SIG-M5 (cell line): ENCODE measurements around the gene GJD3.

Source experiments
- DNase-seq: peaks from one replicate; lab custom pipeline; 2025; lab: John Stamatoyannopoulos, UW

GJD3 gene

DNA sequence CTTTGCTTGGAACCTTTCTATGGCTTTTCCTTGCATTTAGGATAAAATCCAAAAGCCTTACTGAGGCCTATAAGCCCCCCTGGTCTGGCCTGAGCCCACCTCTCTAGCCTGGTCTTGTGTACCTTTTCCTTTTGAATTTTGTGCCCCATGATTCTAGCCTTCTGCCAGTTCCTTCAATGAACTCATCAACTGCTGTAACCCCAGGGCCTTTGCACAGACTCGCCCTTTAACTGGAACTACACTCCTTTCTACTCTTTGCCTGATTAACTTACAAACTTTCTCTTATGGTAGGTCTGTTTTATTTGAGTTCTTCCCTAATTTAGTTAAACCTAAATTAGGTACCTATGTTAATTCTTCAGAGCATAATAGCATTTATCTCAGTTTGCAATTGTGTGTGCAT lies 24.2 kb downstream of the GJD3 start:
- DNase-seq: no peak

DNA sequence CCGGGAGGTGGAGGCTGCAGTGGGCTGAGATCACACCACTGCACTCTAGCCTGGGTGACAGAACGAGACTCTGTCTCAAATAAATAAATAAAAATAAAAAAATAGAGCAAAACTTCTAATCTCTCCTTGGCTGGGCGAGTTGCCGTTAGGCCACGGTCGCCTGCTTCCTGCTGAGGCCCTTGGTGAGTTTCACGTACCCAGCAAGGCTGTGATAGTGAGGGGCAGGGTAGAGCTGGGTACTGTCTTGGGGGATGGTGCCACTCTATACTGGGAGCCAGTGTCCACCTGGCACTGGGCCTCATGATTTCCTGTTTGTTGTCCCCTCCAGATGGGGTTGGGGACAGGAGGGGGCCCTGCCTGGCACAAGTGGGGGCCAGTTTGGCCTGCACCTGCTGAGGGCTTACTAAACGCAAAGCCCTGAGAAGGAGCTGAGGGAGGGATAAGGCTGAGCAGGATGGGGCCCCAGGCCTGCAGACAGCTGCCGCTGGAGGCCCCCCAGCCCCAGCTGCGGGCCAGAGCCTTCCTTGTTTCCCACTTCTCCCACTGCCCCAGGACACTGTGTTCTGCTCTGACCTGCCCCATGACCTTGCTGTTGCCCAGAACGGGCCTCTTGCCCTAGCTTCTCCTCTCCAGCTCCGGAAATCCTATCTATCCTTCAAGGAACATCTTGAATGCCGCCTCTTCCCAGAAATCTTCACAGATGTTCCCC lies 25.4 kb downstream of the GJD3 start:
- no peak for DNase-seq

DNA sequence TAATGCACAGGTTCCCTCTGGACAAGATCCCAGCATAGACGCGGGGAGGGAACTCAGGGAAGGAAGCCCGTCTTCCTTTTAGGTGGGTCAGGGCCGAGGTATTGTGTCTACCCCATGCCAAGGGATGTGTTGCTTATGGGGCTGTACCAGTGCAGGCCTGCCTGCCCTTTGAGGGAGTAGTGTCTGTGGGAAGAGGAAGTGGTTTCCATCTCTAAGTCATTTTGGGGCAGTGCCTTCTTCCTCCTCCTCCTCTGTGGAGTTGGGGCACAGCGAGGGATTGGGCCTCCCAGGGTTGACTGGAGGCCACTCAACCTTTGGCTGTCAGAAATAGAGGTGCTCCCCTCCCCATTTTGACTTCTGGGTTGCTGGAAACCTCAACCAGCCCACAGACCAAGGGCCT lies 26.5 kb downstream of the GJD3 start:
- DNase-seq: no peak

DNA sequence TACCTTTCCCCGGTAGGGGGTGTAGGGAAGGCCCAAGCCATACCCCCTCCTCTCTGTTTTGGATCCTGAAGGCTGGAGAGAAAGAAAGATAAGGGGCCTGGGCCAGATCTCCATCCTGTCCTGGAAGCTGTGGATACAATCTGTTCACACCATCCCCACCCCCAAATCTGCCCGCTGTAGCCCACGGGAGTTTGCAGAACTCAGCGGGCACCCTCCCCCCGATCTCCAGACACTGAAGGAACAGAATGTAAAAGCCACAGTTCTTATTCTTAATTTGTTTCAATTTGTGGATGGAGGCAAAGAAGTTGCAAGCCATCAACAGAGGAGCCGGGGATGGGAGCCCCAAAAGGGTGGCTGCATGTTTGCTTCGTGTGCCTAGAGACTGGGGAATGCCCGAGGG lies 27.2 kb downstream of the GJD3 start:
- no peak for DNase-seq

DNA sequence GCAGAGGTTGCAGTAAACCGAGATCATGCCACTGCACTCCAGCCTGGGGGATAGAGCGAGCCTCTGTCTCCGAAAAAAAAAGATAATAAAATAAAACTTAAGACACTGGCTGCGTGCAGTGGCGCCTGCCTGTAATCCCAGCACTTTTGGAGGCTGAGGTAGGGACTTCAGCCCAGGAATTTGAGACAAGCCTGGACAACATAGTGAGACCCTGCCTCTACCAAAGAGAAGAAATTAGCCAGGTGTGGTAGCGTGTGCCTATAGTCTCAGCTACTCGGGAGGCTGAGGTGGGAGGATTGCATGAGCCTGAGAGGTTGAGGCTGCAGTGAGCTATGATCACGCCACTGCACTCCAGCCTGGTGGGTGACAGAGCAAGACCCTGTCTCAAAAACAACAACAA lies 28.9 kb downstream of the GJD3 start:
- DNase-seq: no peak

DNA sequence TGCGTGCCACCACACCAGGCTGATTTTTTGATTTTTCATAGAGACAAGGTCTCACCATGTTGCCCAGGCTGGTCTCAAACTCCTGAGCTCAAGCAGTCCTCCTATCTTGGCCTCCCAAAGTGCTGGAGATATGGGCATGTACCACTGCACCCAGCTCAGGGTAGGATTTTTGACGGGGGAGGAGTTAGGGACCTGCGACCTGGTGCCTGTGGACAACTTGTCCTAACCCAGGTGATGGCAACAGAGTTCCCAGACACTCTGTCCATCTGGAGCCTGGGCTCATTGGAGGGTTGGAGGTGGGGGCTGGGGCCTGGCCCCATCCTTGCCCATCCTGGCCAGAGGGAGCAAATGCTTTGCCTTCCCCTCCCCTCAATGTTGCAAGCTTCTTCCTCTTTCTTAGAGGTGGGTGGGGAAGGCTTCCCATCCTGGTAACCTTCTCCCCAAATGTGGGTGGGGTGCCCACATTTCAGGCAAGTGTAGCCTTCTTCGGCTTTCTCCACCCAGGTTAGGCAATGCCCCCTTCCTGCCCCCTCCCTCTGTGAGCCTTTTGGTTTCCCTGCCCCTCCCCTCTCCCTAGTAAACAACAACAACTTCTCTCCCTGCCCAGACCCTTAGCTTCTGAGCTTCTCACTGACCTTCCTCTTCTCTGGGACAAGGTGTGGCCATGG lies 30.6 kb downstream of the GJD3 start:
- DNase-seq: no peak

DNA sequence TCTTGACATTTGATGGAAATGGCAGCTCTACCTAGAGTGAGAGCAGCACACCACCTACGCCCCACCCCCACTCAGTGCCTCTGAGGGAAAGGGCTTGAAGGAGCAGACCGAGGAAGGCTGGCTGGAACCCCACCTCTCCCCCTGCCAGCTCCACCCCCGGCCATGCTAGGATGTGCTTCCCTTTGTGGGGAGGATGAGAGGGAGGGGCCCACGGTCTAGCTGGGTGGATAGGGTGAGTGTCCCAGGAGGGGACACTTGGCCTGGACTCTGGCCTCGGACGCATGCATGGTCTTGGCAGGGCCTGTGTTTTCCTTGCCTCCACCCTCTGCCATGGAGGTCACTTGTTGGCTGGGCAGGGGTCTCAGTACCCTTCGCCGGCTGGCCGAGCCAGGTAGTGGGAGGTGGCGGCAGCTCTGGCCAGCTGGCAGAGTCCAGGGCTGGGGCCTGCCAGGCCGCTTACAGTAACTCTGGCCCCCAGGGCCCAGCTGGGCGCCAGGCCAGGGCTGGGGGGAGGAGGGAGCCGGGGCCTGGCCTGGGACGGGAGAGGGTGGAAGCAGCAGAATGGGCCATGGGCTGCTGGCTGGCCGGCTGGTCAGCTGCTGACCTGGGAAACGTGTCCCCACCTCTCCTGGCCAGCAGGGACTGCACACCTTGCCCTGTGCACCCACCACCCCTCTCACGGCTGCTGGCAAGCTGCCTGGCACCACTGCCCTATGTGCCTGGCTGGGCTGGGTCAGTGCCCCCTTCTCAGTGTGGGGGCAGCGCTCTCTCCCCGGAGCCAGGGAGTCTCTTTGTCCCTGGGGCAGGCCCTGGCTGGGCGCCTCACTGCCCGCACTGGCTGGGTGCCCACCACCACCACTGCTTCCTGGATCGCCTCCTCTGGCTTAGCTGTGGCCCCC lies 32.5 kb downstream of the GJD3 start:
- DNase-seq: no peak

DNA sequence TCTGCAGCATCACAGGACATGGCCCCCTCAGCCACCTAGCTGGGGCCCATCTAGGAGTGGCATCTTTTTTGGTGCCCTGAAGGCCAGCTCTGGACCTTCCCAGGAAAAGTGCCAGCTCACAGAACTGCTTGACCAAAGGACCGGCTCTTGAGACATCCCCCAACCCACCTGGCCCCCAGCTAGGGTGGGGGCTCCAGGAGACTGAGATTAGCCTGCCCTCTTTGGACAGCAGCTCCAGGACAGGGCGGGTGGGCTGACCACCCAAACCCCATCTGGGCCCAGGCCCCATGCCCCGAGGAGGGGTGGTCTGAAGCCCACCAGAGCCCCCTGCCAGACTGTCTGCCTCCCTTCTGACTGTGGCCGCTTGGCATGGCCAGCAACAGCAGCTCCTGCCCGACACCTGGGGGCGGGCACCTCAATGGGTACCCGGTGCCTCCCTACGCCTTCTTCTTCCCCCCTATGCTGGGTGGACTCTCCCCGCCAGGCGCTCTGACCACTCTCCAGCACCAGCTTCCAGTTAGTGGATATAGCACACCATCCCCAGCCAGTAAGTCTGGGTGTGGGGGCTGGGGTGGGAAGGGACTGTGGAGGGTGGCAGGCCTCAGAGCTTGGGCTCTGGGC lies 33.6 kb downstream of the GJD3 start:
- no peak for DNase-seq

DNA sequence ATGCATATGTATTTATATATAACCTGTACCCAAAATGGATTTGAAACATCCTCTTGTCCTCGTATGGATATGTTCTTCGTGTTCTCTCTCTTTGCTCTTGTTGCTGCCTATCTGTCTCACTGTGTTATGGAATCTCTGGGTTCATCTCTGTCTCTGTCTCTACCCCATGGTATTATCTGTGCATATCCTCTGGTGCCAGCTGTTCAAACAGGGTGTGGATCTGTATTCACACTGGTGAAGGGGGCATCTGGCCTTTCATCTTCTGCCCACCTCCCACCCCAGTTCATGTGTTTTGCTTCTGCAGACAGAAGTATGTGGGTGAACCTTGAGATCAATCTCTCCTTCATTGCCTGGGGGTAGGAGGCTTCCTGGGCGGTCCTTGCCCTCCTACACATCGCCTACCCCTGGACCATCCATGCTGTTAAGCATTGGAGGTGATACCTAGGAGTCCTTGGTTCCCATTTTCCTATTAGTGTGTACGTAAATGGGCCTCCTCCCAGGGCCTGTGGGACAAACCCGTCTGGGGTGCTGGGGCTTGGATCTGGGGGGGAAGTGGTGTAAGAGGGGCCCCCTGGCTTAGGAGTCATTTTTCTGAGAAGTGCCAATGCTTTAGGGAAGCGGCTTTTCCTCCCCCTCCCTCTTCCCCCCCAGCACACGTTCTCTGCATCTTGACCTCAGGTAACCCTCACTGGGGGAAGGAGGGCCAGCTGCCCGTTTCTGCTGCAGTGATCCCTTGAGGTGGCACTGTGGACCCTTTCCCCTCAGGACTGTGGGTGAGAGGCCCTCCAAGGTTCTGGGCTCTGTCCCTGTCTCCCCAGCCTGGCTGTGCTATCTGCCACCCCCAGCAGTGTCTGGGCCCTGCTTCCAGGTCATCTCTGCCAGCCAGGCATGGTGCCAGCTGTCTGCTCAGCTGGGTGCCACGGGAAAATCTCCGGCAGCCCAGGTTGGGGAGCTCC lies 34.4 kb downstream of the GJD3 start:
- no peak for DNase-seq

DNA sequence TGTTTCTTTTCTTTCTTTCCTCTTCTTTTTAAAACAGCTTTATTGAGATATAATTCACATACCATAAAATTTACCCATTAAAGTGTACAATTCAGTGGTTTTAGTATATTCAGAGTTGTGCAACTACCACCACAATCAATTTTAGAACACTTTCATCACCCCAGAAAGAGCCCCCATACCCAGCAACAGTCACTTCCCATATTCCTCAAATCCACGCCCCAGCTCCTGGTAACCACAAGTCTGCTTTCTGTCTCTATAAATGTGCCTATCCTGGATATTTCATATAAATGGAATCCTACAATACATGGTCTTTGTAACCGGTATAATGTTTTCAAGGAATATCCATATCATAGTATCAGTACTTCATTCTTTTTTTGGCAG lies 36.2 kb downstream of the GJD3 start:
- no peak for DNase-seq

DNA sequence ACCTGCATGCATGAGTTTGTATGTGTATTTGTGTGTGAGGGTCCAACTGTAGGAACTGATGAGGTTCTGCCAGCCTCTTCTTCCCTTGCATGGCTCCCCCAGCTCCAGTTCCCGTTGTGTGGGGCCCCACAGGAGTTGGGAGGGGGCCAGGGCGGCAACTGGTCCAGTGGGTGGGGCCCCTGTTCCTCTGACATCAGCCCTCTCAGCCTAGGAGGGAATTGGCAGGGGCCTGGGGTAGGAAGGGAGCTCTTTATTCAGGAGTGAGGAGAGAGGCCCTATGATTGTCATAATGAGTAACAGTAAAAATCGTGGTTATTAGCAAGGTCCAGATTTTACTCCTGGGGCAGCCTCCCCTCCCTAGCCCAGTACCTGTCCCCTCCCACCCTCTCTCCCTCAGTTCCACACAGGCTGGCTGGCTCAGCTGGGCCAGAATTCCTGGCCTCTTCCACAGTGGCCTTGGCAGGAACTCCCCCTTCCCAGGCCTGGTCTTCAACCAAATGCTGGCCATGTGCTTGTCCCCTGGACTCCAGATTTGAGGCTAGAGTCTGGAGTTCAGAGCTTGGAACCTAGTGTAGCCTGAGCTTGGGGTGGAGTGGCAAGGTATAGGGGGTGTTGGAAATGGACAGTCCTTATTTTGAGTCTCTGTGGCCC lies 36.7 kb downstream of the GJD3 start:
- DNase-seq: no peak

DNA sequence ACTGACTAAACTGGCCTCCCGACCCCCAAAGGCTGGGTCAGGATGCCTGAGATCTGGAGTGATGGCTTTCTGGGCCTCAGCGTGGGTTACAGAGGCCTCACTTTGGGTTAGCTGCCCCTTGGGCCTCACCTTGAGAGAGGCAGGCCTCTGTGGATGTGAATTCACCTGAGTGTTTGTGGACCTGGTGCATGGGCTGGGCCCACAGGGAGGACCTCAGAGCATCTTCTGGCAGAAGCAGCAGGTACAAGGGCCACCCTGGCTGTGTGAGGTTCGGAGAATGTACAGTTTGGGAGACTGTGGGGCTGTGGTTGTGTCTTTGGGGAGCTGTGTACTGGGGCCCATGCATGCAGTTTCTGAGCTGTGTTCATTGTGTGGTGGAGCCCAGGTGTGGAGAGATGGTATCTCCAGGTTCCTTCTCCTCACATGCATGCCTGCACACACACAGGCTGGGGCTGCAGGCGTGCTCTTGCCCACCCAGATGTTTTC lies 37.2 kb downstream of the GJD3 start:
- DNase-seq: no peak

DNA sequence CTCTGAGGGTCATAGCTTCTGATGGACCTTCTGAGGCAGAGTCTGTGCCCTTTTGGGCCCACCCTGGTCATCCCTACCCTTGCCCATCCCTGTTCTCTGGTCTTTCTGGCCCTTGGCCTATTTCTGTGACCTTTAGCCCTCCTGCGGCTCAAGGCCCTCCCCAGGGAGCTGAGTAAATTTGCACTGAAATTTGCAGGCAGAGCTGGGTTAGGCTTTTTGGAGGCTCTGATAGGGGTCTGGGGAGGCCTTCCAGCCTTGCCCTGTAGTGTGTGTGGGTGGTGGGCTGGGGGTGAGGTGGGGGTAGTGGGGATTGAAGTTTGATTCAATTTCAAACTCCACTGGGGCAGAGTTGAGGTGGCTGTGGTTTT lies 37.7 kb downstream of the GJD3 start:
- DNase-seq: no peak

DNA sequence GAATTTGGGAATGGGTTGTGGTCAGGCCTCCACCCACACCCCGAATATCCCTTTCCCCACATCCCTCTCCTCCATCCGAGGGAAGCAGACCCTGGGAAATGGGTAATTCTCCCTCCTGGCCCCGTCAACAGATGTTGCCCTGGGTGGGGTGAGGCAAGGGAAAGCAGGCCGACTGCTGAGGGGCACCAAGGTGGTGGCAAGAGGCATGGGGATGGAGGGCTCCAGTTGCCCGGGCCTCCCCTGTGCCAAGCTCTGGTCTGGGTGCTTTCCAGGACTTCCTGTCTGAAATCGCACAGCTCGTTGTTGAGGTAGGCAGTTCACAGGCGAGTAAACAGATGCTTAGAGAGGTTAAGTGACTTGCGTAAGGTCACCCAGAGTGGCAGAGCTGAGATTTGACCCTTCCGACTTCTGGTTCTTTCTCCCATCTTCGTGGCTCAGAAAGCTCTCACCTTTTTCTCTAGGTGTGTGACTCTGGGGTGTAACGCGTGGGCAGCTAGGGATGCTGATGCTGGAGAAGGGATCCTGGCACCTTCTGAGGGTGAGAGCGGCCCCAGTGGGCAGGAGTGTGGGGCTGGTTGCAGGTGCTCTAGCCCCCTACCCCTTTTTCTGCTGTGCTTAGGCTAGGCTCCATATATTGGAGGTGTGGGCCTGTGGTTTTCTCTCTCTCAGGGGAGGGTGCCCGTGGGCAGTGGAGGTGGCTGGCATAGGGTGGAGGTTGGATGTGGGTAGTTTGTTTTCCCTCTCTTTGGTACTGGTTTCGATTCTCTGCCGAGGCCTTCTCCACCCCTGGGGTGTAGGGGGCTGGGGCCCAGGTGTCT lies 38.3 kb downstream of the GJD3 start:
- DNase-seq: no peak

DNA sequence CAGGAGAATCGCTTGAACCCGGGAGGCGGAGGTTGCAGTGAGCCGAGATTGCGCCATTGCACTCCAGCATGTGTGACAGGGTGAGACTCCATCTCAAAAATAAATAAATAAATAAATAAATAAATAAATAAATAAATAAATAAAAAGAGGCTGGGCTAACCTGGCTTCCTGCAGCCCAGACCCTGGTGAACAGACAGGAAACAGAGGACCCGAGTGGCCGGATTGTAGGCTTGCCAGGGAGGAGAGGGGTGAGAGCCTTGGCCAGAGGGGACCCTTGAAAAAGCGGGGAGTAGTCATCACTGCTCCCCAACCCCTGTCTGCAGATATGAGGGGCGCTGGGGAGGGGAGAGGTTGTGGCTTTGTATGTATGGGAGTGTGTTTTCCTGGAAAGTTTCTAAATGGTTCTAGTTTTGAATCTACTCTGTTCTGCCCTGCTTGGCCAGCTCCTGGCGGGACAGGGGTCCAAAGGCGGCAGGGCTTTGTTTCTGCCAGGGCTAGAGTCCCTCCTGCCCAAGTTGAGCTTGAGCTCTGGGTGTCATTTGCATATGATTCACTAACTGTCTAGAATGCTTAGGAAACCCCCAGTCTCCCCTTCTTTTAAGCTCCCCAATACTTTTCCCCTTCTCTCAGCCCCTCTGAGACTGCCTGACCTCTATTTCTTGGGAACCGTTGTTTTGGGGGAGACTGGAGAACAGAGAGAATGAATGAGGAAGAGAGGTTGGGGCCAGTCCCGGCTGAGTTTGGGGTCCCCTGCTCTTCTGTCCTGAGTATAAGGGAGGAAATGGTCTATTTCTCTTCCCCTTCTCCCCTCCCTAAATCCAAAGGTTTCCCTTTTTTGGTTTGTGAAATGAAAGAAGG lies 39.2 kb downstream of the GJD3 start:
- DNase-seq: no peak

DNA sequence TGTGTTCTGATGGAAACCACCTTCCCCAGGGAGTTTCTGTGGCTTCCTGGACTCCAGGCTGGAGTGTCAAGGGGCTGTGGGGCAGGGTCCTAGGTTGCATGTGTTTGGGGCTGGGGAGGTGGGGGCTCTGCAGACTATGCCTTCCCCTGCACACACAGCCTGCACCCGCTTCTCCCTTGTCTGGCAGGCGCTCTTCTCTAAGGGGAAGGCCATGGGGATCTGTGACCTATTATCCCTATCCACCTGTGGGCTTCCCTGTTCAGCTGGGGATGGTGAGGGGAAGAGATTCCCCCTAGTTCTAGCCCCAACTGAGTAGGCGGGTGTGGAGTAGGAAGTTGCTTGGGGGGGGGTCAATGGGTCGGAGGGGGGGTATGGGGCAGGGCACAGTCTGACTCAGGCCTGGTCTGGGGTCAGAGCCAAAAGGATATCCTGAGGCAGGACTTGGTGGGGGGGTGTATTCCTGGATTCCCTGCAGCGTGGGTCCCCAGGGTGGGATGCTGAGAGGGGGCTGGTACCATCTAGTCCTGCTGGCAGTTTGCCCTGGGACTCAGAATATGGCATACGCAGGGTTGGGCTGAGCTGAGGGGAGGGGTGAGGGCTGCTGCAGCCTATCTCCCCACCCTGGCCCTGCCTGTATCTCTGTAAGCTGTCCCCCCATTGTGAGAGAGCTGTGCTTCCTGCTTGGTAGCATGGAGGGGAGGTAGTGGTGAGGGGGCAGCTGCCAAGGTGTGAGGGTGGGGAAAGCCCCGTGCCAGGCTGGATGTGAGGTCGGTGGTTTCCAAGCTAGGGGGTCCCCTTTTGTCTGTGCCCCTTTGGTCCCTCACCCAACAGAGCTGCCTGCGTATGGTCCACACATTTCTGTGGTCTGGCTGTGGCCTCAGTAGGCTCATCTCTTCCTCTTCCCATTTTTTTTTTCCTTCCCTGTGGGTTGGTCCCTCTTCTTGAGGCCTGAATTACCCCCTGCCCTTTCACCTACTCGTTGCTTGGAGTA lies 40.9 kb downstream of the GJD3 start:
- DNase-seq: no peak
